ENCODE results near the gene LAMB3.

Gene LAMB3

DNA sequence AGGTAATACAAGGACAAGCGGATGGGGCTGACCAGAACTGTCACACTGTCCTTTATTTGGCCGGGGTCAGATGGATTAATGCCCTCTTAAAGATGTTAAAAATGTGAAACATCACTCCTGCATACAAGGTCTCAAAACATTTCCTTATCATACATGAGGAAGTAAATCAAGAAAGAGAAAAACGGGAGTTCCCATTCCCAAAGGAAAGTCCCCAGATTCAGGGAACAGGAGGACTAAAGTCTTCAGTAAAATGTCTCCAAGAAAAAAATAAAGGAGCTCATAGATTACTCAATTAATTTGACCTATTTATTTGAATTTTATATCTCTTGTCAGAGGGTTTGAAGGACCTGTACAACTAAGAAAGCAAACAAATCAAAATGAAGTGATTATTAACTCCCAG, 39.0 kb upstream of the LAMB3 start:
- TF ChIP-seq, protein P1, sequence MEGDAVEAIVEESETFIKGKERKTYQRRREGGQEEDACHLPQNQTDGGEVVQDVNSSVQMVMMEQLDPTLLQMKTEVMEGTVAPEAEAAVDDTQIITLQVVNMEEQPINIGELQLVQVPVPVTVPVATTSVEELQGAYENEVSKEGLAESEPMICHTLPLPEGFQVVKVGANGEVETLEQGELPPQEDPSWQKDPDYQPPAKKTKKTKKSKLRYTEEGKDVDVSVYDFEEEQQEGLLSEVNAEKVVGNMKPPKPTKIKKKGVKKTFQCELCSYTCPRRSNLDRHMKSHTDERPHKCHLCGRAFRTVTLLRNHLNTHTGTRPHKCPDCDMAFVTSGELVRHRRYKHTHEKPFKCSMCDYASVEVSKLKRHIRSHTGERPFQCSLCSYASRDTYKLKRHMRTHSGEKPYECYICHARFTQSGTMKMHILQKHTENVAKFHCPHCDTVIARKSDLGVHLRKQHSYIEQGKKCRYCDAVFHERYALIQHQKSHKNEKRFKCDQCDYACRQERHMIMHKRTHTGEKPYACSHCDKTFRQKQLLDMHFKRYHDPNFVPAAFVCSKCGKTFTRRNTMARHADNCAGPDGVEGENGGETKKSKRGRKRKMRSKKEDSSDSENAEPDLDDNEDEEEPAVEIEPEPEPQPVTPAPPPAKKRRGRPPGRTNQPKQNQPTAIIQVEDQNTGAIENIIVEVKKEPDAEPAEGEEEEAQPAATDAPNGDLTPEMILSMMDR (IDR thresholded peaks at IDR 0.05; ENCODE audit: low read depth, low read length), result no peak
- no peaks in the 10 kb centered on the region for H3K4me1 ChIP-seq
- no peaks in the 10 kb centered on the region for H3K9me3 ChIP-seq
- H3K36me3 ChIP-seq, result no peaks in the 10 kb centered on the region
- no peak for DNase-seq
- H3K27me3 ChIP-seq, result peaks cover 9% of the 10 kb centered on the region
- H3K4me3 ChIP-seq (ENCODE audit: low read depth, low read length), result no peak overlapping the region

DNA sequence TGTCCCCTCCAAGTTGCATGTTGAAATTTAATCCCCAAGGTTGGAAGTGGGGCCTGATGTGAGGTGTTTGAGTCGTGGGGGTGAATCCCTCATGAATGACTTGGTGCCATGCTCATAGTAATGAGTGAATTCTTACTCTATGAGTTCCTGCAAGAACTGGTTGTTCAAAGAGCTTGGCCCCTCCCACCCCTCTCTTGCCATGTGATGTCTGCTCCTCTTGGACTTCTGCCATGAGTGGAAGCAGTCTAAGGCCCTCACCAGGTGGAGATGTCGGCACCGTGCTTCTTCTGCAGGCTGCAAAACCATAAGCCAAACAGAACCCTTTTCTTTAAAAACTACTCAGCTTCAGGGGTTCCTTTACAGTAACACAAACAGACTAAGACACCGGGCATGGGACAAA, 37.3 kb upstream of the LAMB3 start:
- Histone ChIP-seq H3K9me3 (no peaks in the 10 kb centered on the region), H3K4me1 (no peaks in the 10 kb centered on the region), H3K36me3 (no peaks in the 10 kb centered on the region), H3K27me3 (peaks cover 11% of the 10 kb centered on the region; the same call in 1 of the 2 replicates), H3K4me3 (ENCODE audit: low read depth, low read length) (no peak overlapping the region)
- DNase-seq, result peak; percentile 24
- TF ChIP-seq, protein P1 (IDR thresholded peaks at IDR 0.05; ENCODE audit: low read depth, low read length), result no peak

GRCh38 chr1:209688746-209689234, 36.6 kb upstream of the LAMB3 start:
- TF ChIP-seq, protein P1 (IDR thresholded peaks at IDR 0.05; ENCODE audit: low read depth, low read length), result no peak
- Histone ChIP-seq H3K27me3 (peaks cover 16% of the 10 kb centered on the region), H3K9me3 (no peaks in the 10 kb centered on the region), H3K36me3 (no peaks in the 10 kb centered on the region), H3K4me3 (ENCODE audit: low read depth, low read length) (no peak overlapping the region), H3K4me1 (no peaks in the 10 kb centered on the region)
- DNase-seq, result no peak

- no peak for DNase-seq
- Histone ChIP-seq H3K4me1 (no peaks in the 10 kb centered on the region), H3K36me3 (no peaks in the 10 kb centered on the region), H3K27me3 (peaks cover 27% of the 10 kb centered on the region), H3K4me3 (ENCODE audit: low read depth, low read length) (no peak overlapping the region), H3K9me3 (no peaks in the 10 kb centered on the region)
- TF ChIP-seq, protein P1 (IDR thresholded peaks at IDR 0.05; ENCODE audit: low read depth, low read length), result no peak
These were observed 34.1 kb upstream of the LAMB3 start for GRCh38 chr1:209686322-209686721.

- TF ChIP-seq, protein P1 (IDR thresholded peaks at IDR 0.05; ENCODE audit: low read depth, low read length), result no peak
- no peaks in the 10 kb centered on the region for H3K4me1 ChIP-seq
- no peak overlapping the region for H3K4me3 ChIP-seq (ENCODE audit: low read depth, low read length)
- H3K27me3 ChIP-seq, result peaks cover 32% of the 10 kb centered on the region
- DNase-seq, result no peak
- H3K9me3 ChIP-seq, result no peaks in the 10 kb centered on the region
- H3K36me3 ChIP-seq, result no peaks in the 10 kb centered on the region
These were observed 33.6 kb upstream of the LAMB3 start for GRCh38 chr1:209685821-209686220.

GRCh38 chr1:209678981-209679539, 26.8 kb upstream of the LAMB3 start:
- no peaks in the 10 kb centered on the region for H3K4me1 ChIP-seq
- TF ChIP-seq, protein P1 (IDR thresholded peaks at IDR 0.05; ENCODE audit: low read depth, low read length), result no peak
- no peak overlapping the region for H3K4me3 ChIP-seq (ENCODE audit: low read depth, low read length)
- peaks cover 89% of the 10 kb centered on the region for H3K27me3 ChIP-seq
- H3K36me3 ChIP-seq, result no peaks in the 10 kb centered on the region
- no peaks in the 10 kb centered on the region for H3K9me3 ChIP-seq
- DNase-seq, result no peak
